Choroid plexus epithelial cell (primary cell): ENCODE measurements around the gene HAO2.

Source experiments
- DNase-seq: peaks from one replicate; pipeline ENCODE4 v3.0.0-alpha.2; 2010; ENCODE audit warnings: low read depth
- H3K4me3 ChIP-seq: 2 replicates; pipeline ENCODE4 v1.5.1; 2011; ENCODE audit warnings: low read depth, mild to moderate bottlenecking, control low read depth, low read length, moderate library complexity
- CTCF ChIP-seq: conservative IDR thresholded peaks from 2 replicates; pipeline ENCODE4 v1.5.1; 2011; ENCODE audit warnings: low read depth, mild to moderate bottlenecking, control low read depth, inconsistent platforms, low read length, moderate library complexity

Gene HAO2

GRCh38 chr1:119387858-119388257 is 19.3 kb downstream of the HAO2 start:
- no peak overlapping the region for H3K4me3 ChIP-seq
- TF ChIP-seq CTCF = no peak
- no peak for DNase-seq

- TF ChIP-seq CTCF = no peak
- DNase-seq = no peak
- no peak overlapping the region for H3K4me3 ChIP-seq
Measured at GRCh38 chr1:119388450-119388849, 19.9 kb downstream of the HAO2 start.

- no peak for TF ChIP-seq CTCF
- H3K4me3 ChIP-seq = no peak overlapping the region
- DNase-seq = no peak
Measured at GRCh38 chr1:119390526-119390925, 21.9 kb downstream of the HAO2 start.

- no peak overlapping the region for H3K4me3 ChIP-seq
- no peak for TF ChIP-seq CTCF
- DNase-seq = peak; percentile 9
Measured at GRCh38 chr1:119391749-119392148, 23.2 kb downstream of the HAO2 start.

- TF ChIP-seq CTCF = no peak
- DNase-seq = no peak
- H3K4me3 ChIP-seq = no peak overlapping the region
Measured at GRCh38 chr1:119394085-119394484, 25.5 kb downstream of the HAO2 start.

GRCh38 chr1:119396982-119397381 is 28.4 kb downstream of the HAO2 start:
- TF ChIP-seq CTCF = no peak
- no peak for DNase-seq
- no peak overlapping the region for H3K4me3 ChIP-seq

- H3K4me3 ChIP-seq = no peak overlapping the region
- DNase-seq = no peak
- TF ChIP-seq CTCF = no peak
Measured at GRCh38 chr1:119397986-119398385, 29.4 kb downstream of the HAO2 start.
